ENCODE data around the gene ADH6. TPM values are rescaled to one million over a fixed set of nuclear protein-coding genes. Genes with fewer than 3 reads are reported as not detected.
"Not testable (repeated sequence)": the region's sequence is repeated elsewhere in the genome, so short reads cannot be mapped to it uniquely, and the experiment has no call there.

ADH6 gene
- total RNA-seq, 1 experiment from 2014 or later, result not detected

GRCh38 chr4:99200138-99200537 is 18.9 kb downstream of the ADH6 start:
- no peak for DNase-seq (ENCODE audit: low read depth)

- DNase-seq (ENCODE audit: low read depth), result no peak
Measured at GRCh38 chr4:99190336-99190735, 28.7 kb downstream of the ADH6 start.

- DNase-seq (ENCODE audit: low read depth), result not testable (repeated sequence)
Measured at GRCh38 chr4:99189900-99190299, 29.1 kb downstream of the ADH6 start.

- DNase-seq (ENCODE audit: low read depth), result no peak
Measured at GRCh38 chr4:99186029-99186428, 33.0 kb downstream of the ADH6 start.

GRCh38 chr4:99185581-99185980 is 33.5 kb downstream of the ADH6 start:
- no peak for DNase-seq (ENCODE audit: low read depth)

- peak; percentile 63 for DNase-seq (ENCODE audit: low read depth)
Measured at GRCh38 chr4:99180382-99181070, 38.5 kb downstream of the ADH6 start.

- DNase-seq (ENCODE audit: low read depth), result no peak
Measured at GRCh38 chr4:99179626-99180025, 39.4 kb downstream of the ADH6 start.

GRCh38 chr4:99179178-99179577 is 39.9 kb downstream of the ADH6 start:
- no peak for DNase-seq (ENCODE audit: low read depth)

- no peak for DNase-seq (ENCODE audit: low read depth)
Measured at GRCh38 chr4:99166544-99166943, 52.5 kb downstream of the ADH6 start.

GRCh38 chr4:99165978-99166377 is 53.1 kb downstream of the ADH6 start:
- DNase-seq (ENCODE audit: low read depth), result peak; percentile 46

GRCh38 chr4:99161373-99162099 is 57.5 kb downstream of the ADH6 start:
- DNase-seq (ENCODE audit: low read depth), result no peak

- DNase-seq (ENCODE audit: low read depth), result no peak
Measured at GRCh38 chr4:99159699-99160098, 59.3 kb downstream of the ADH6 start.

- no peak for DNase-seq (ENCODE audit: low read depth)
Measured at GRCh38 chr4:99157478-99157935, 61.5 kb downstream of the ADH6 start.

- no peak for DNase-seq (ENCODE audit: low read depth)
Measured at GRCh38 chr4:99156992-99157391, 62.1 kb downstream of the ADH6 start.

GRCh38 chr4:99154658-99155342 is 64.2 kb downstream of the ADH6 start:
- no peak for DNase-seq (ENCODE audit: low read depth)

Other genes starting within 250 kb of the ADH6 start
- gene METAP1, start 223.5 kb downstream of the ADH6 start, total RNA-seq (2014; rRNA removed; shearing (Covaris generic)), result 95.1 and 102 TPM in 2 replicates
- 145 and 176 TPM in 2 replicates for gene ADH5, start 130.5 kb downstream of the ADH6 start, total RNA-seq (2014; rRNA removed; shearing (Covaris generic))
- not detected in 2 replicates for gene ADH4, start 74.9 kb downstream of the ADH6 start, total RNA-seq (2014; rRNA removed; shearing (Covaris generic))
- gene ADH1A, start 71.7 kb upstream of the ADH6 start, total RNA-seq (2014; rRNA removed; shearing (Covaris generic)), result not detected in 2 replicates
- not detected in 2 replicates for gene ADH1B, start 102.2 kb upstream of the ADH6 start, total RNA-seq (2014; rRNA removed; shearing (Covaris generic))
- gene ADH1C, start 133.5 kb upstream of the ADH6 start, total RNA-seq (2014; rRNA removed; shearing (Covaris generic)), result not detected in 2 replicates
- not detected in 2 replicates for gene ADH7, start 216.1 kb upstream of the ADH6 start, total RNA-seq (2014; rRNA removed; shearing (Covaris generic))